Brain microvascular endothelial cell (primary cell): ENCODE data around the gene SRPRB.
A peak's percentile ranks its signal among the peaks of the same experiment; 100 is the strongest.

Experiments
- DNase-seq: peaks from one replicate; pipeline ENCODE4 v3.0.0-alpha.2; 2020
- H3K27ac ChIP-seq: fragments of 250-450 bp; sonication (Bioruptor Pico); 2 replicates; pipeline ENCODE4 v1.5.1; 2020; ENCODE audit warnings: mild to moderate bottlenecking, moderate library complexity
- H3K27me3 ChIP-seq: fragments of 250-450 bp; sonication (Bioruptor Pico); replicated peaks from 2 replicates; pipeline ENCODE4 v1.5.1; 2020; ENCODE audit warnings: mild to moderate bottlenecking
- H3K36me3 ChIP-seq: fragments of 250-450 bp; sonication (Bioruptor Pico); replicated peaks from 2 replicates; pipeline ENCODE4 v1.5.1; 2020; ENCODE audit warnings: mild to moderate bottlenecking
- H3K4me3 ChIP-seq: 2 replicates; pipeline ENCODE4 v1.5.1; 2011; ENCODE audit warnings: low read depth, mild to moderate bottlenecking, control low read depth, low read length, moderate library complexity
- CTCF ChIP-seq: IDR thresholded peaks from 2 replicates; pipeline ENCODE4 v1.5.1; 2011; ENCODE audit warnings: low read depth, mild to moderate bottlenecking, moderate library complexity, low read length, control low read depth, inconsistent platforms; ENCODE audit errors: missing control alignments
- in situ Hi-C: cut with HindIII; loops from 2 replicates; pipeline ENCODE4 v1.10.0; 2017; ENCODE audit warnings: low sequenced_read_pairs, low pct_ligation_motif_present

SRPRB gene

GRCh38 chr3:133840055-133840737 lies 34.6 kb downstream of the SRPRB start:
- H3K27me3 ChIP-seq, result no peaks in the 10 kb centered on the region

GRCh38 chr3:133840767-133841166 lies 35.2 kb downstream of the SRPRB start:
- Histone ChIP-seq H3K27me3 (no peaks in the 10 kb centered on the region), H3K36me3 (no peaks in the 10 kb centered on the region), H3K4me3 (no peak overlapping the region), H3K27ac (no peak overlapping the region)
- DNase-seq, result no peak
- in situ Hi-C loops, result no loop called here
- TF ChIP-seq CTCF, result no peak

More at GRCh38 chr3:133840055-133840737, 34.6 kb downstream of the SRPRB start:
- Histone ChIP-seq H3K4me3 (no peak overlapping the region), H3K36me3 (no peaks in the 10 kb centered on the region), H3K27ac (no peak overlapping the region)
- in situ Hi-C loops, result no loop called here
- no peak for DNase-seq
- no peak for TF ChIP-seq CTCF

- no peak for DNase-seq
- H3K36me3 ChIP-seq, result no peaks in the 10 kb centered on the region
- H3K27me3 ChIP-seq, result no peaks in the 10 kb centered on the region
- in situ Hi-C loops, result no loop called here
- H3K4me3 ChIP-seq, result no peak overlapping the region
- TF ChIP-seq CTCF, result no peak
- H3K27ac ChIP-seq, result no peak overlapping the region
Measured at GRCh38 chr3:133841196-133841595, 35.6 kb downstream of the SRPRB start.

GRCh38 chr3:133842158-133842557 lies 36.5 kb downstream of the SRPRB start:
- TF ChIP-seq CTCF, result no peak
- Histone ChIP-seq H3K4me3 (no peak overlapping the region), H3K27me3 (no peaks in the 10 kb centered on the region), H3K27ac (no peak overlapping the region), H3K36me3 (no peaks in the 10 kb centered on the region)
- no peak for DNase-seq
- in situ Hi-C loops, result no loop called here

- no peak for TF ChIP-seq CTCF
- no peaks in the 10 kb centered on the region for H3K36me3 ChIP-seq
- peak; percentile 88 for DNase-seq
- no peak overlapping the region for H3K27ac ChIP-seq
- no peaks in the 10 kb centered on the region for H3K27me3 ChIP-seq
- in situ Hi-C loops, result no loop called here
- H3K4me3 ChIP-seq, result no peak overlapping the region
Measured at GRCh38 chr3:133843634-133844033, 38.0 kb downstream of the SRPRB start.

- H3K27me3 ChIP-seq, result no peaks in the 10 kb centered on the region
- H3K27ac ChIP-seq, result no peak overlapping the region
- DNase-seq, result no peak
- TF ChIP-seq CTCF, result no peak
- in situ Hi-C loops, result no loop called here
- H3K36me3 ChIP-seq, result no peaks in the 10 kb centered on the region
- H3K4me3 ChIP-seq, result no peak overlapping the region
Measured at GRCh38 chr3:133845127-133845526, 39.5 kb downstream of the SRPRB start.
